ENCODE measurements around the gene PTPRQ.
"Not testable (repeated sequence)": the region's sequence is repeated elsewhere in the genome, so short reads cannot be mapped to it uniquely, and the experiment has no call there.

The PTPRQ gene

GRCh38 chr12:80461851-80462250, 17.8 kb downstream of the PTPRQ start:
- DNase-seq (ENCODE audit: low read depth, low spot score); H3K27ac ChIP-seq: not testable (repeated sequence)

GRCh38 chr12:80469681-80470080, 25.6 kb downstream of the PTPRQ start:
- no peak overlapping the region for H3K27ac ChIP-seq
- DNase-seq (ENCODE audit: low read depth, low spot score): no peak

GRCh38 chr12:80470403-80470802, 26.4 kb downstream of the PTPRQ start:
- no peak overlapping the region for H3K27ac ChIP-seq
- DNase-seq (ENCODE audit: low read depth, low spot score): no peak

GRCh38 chr12:80472236-80472635, 28.2 kb downstream of the PTPRQ start:
- no peak overlapping the region for H3K27ac ChIP-seq
- DNase-seq (ENCODE audit: low read depth, low spot score): no peak

GRCh38 chr12:80472911-80473500, 29.0 kb downstream of the PTPRQ start:
- no peak overlapping the region for H3K27ac ChIP-seq
- peak; percentile 16 for DNase-seq (ENCODE audit: low read depth, low spot score)

GRCh38 chr12:80477521-80478145, 33.6 kb downstream of the PTPRQ start:
- not testable (repeated sequence) for DNase-seq (ENCODE audit: low read depth, low spot score)

GRCh38 chr12:80484746-80485145, 40.7 kb downstream of the PTPRQ start:
- no peak overlapping the region for H3K27ac ChIP-seq
- no peak for DNase-seq (ENCODE audit: low read depth, low spot score)

More at GRCh38 chr12:80477521-80478145, 33.6 kb downstream of the PTPRQ start:
- not testable (repeated sequence) for H3K27ac ChIP-seq

GRCh38 chr12:80485222-80485987, 41.4 kb downstream of the PTPRQ start:
- no peak overlapping the region for H3K27ac ChIP-seq
- no peak for DNase-seq (ENCODE audit: low read depth, low spot score)

GRCh38 chr12:80490329-80490728, 46.3 kb downstream of the PTPRQ start:
- no peak for DNase-seq (ENCODE audit: low read depth, low spot score)

GRCh38 chr12:80491166-80491565, 47.1 kb downstream of the PTPRQ start:
- no peak overlapping the region for H3K27ac ChIP-seq
- DNase-seq (ENCODE audit: low read depth, low spot score): no peak

More at GRCh38 chr12:80490329-80490728, 46.3 kb downstream of the PTPRQ start:
- no peak overlapping the region for H3K27ac ChIP-seq

- DNase-seq (ENCODE audit: low read depth, low spot score): no peak
- no peak overlapping the region for H3K27ac ChIP-seq
Observed at GRCh38 chr12:80493466-80493865, 49.4 kb downstream of the PTPRQ start.

- DNase-seq (ENCODE audit: low read depth, low spot score): no peak
- H3K27ac ChIP-seq: no peak overlapping the region
Observed at GRCh38 chr12:80494836-80495235, 50.8 kb downstream of the PTPRQ start.

- DNase-seq (ENCODE audit: low read depth, low spot score): no peak
- H3K27ac ChIP-seq: no peak overlapping the region
Observed at GRCh38 chr12:80498059-80498728, 54.2 kb downstream of the PTPRQ start.

GRCh38 chr12:80504389-80505163, 60.5 kb downstream of the PTPRQ start:
- DNase-seq (ENCODE audit: low read depth, low spot score): no peak
- H3K27ac ChIP-seq: no peak overlapping the region

GRCh38 chr12:80509781-80510556, 65.9 kb downstream of the PTPRQ start:
- H3K27ac ChIP-seq: no peak overlapping the region
- DNase-seq (ENCODE audit: low read depth, low spot score): no peak

GRCh38 chr12:80512781-80513180, 68.7 kb downstream of the PTPRQ start:
- no peak overlapping the region for H3K27ac ChIP-seq
- DNase-seq (ENCODE audit: low read depth, low spot score): no peak

GRCh38 chr12:80513211-80513610, 69.2 kb downstream of the PTPRQ start:
- no peak overlapping the region for H3K27ac ChIP-seq
- DNase-seq (ENCODE audit: low read depth, low spot score): no peak

- H3K27ac ChIP-seq: no peak overlapping the region
Observed at GRCh38 chr12:80517655-80518054, 73.6 kb downstream of the PTPRQ start.

GRCh38 chr12:80531646-80532045, 87.6 kb downstream of the PTPRQ start:
- DNase-seq (ENCODE audit: low read depth, low spot score): no peak
- H3K27ac ChIP-seq: no peak overlapping the region

More at GRCh38 chr12:80517655-80518054, 73.6 kb downstream of the PTPRQ start:
- DNase-seq (ENCODE audit: low read depth, low spot score): no peak
